Measurements from ENCODE around the gene RYR3.

DNA sequence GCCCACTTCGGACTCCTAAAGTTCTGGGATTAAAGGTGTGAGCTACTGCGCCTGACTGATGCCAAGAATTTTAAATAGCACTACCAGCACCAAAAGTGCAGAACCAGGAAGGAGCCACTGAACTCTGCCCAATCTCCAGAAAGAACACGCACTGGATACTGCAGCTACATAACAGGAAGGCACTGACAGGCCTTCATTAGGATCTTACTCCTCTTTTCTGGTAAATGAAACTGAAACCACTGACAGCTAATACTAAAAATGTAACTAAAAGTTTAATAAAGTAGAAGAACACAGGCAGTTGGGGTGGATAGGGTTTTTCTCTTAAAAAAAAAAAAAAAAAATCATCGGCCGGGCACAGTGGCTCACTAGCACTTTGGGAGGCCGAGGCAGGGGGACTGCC is 583.4 kb downstream of the RYR3 start:
- TF ChIP-seq CTCF (IDR thresholded peaks at IDR 0.05), result no peak
- no peak for TF ChIP-seq ZFX (IDR thresholded peaks at IDR 0.05; ENCODE audit: borderline replicate concordance)
